ENCODE results near the gene GALNT2. TPM values are rescaled to one million over a fixed set of nuclear protein-coding genes. Genes with fewer than 3 reads are reported as not detected.

GALNT2 gene
- total RNA-seq (10 to 100 TPM; 22.2 to 29.7 (median 23.5) TPM), total RNA-seq (22.8 to 195 (median 35.6) reads per million in 29 experiments)
- 10.9 TPM for total RNA-seq (2013)

- CTCF ChIA-PET = no interaction called here
These were observed at the start of gene GALNT2 for GRCh38 chr1:230066466-230067404. Gene GALNT2, plus strand, starts transcription at chr1:230067238. Its CDS starts 43 bp downstream, at chr1:230067281.

GRCh38 chr1:230020451-230020850, 46.6 kb upstream of the GALNT2 start:
- no peak overlapping the region for H3K4me3 Mint-ChIP-seq
- no peak for ATAC-seq (replicated peaks in 1 of 4)
- no peaks in the 10 kb centered on the region for H3K4me1 Mint-ChIP-seq
- Histone ChIP-seq H3K27me3 (replicated peaks in 1 of 2; ENCODE audit: control insufficient read depth in 2 of 2, extremely low read depth in 1 of 2, insufficient read depth in 2 of 2, low read length in 1 of 2) (peaks cover 0 to 8% of the 10 kb centered on the region in 2 experiments), H3K36me3 (ENCODE audit: control insufficient read depth in 2 of 2, extremely low read depth in 1 of 2, insufficient read depth in 1 of 2, low read length in 1 of 2) (no peaks in the 10 kb centered on the region), H3K4me1 (ENCODE audit: control insufficient read depth in 1 of 2, extremely low read depth in 1 of 2, insufficient read depth in 2 of 2, low read length in 2 of 2) (no peaks in the 10 kb centered on the region), H3K4me3 (ENCODE audit: control insufficient read depth in 1 of 2, extremely low read depth in 1 of 2, low read length in 1 of 2) (no peak overlapping the region), H3K9me3 (no peaks in the 10 kb centered on the region), H3K27ac (ENCODE audit: low read length) (no peak overlapping the region)
- H3K27me3 Mint-ChIP-seq = peaks cover 2 to 6% of the 10 kb centered on the region in 2 donors
- no peak for DNase-seq
- ChIA-PET CTCF (interaction anchor here (0.6 kb wide), 2 partner anchors 43 to 358 kb away, joined by 3 to 5 read pairs; no protein-coding TSS in a partner anchor), POLR2A (no interaction called here)
- H3K27ac Mint-ChIP-seq = no peak overlapping the region
- H3K9me3 Mint-ChIP-seq = peaks cover 0 to 5% (median 0%) of the 10 kb centered on the region in 3 donors
- WGBS (ENCODE audit: insufficient coverage) = 60% methylated on average over 1 of the region's 3 CpGs
- no peaks in the 10 kb centered on the region for H3K36me3 Mint-ChIP-seq

More at GRCh38 chr1:230066466-230067404, at the start of gene GALNT2:
- H3K27ac Mint-ChIP-seq = peak within 1 kb of the TSS; percentile 84 to 85
- peak within 1 kb of the TSS; percentile 87 to 88 (median 87) for H3K4me3 Mint-ChIP-seq
- Histone ChIP-seq H3K36me3 (ENCODE audit: control insufficient read depth in 2 of 2, extremely low read depth in 1 of 2, insufficient read depth in 1 of 2, low read length in 1 of 2) (no peaks in the 10 kb centered on the region), H3K4me3 (ENCODE audit: control insufficient read depth in 1 of 2, extremely low read depth in 1 of 2, low read length in 1 of 2) (peak within 1 kb of the TSS; percentile 76 to 84), H3K4me1 (ENCODE audit: control insufficient read depth in 1 of 2, extremely low read depth in 1 of 2, insufficient read depth in 2 of 2, low read length in 2 of 2) (peaks cover 13 to 16% of the 10 kb centered on the region in 2 experiments), H3K27me3 (replicated peaks in 1 of 2; ENCODE audit: control insufficient read depth in 2 of 2, extremely low read depth in 1 of 2, insufficient read depth in 2 of 2, low read length in 1 of 2) (no peaks in the 10 kb centered on the region), H3K27ac (ENCODE audit: low read length) (peak within 1 kb of the TSS; percentile 62), H3K9me3 (no peaks in the 10 kb centered on the region)
- POLR2A ChIA-PET = no interaction called here
- H3K9me3 Mint-ChIP-seq = no peaks in the 10 kb centered on the region
- peaks cover 37 to 40% (median 38%) of the 10 kb centered on the region in 3 donors for H3K4me1 Mint-ChIP-seq
- DNase-seq (peak; percentile 79 to 95 (median 86)), ATAC-seq (replicated peaks in 1 of 4) (peak; percentile 89 to 95 (median 91))
- no peaks in the 10 kb centered on the region for H3K36me3 Mint-ChIP-seq
- no peaks in the 10 kb centered on the region for H3K27me3 Mint-ChIP-seq
- WGBS (ENCODE audit: insufficient coverage) = under 1% methylated on average over 100 of the region's 104 CpGs

- Mint-ChIP-seq H3K4me3 (no peak overlapping the region), H3K27ac (no peak overlapping the region), H3K9me3 (peaks cover 0 to 10% (median 7%) of the 10 kb centered on the region in 3 donors), H3K36me3 (no peaks in the 10 kb centered on the region), H3K27me3 (peaks cover 2 to 6% of the 10 kb centered on the region in 2 donors), H3K4me1 (no peaks in the 10 kb centered on the region)
- no peak overlapping the region for H3K4me3 ChIP-seq (ENCODE audit: control insufficient read depth in 1 of 2, extremely low read depth in 1 of 2, low read length in 1 of 2)
- 66% methylated on average over 5 of the region's 6 CpGs for WGBS (ENCODE audit: insufficient coverage)
- ChIA-PET POLR2A (no interaction called here), CTCF (no interaction called here)
- H3K27me3 ChIP-seq (replicated peaks in 1 of 2; ENCODE audit: control insufficient read depth in 2 of 2, extremely low read depth in 1 of 2, insufficient read depth in 2 of 2, low read length in 1 of 2) = peaks cover 0 to 5% of the 10 kb centered on the region in 2 experiments
- H3K9me3 ChIP-seq = no peaks in the 10 kb centered on the region
- no peak overlapping the region for H3K27ac ChIP-seq (ENCODE audit: low read length)
- H3K4me1 ChIP-seq (ENCODE audit: control insufficient read depth in 1 of 2, extremely low read depth in 1 of 2, insufficient read depth in 2 of 2, low read length in 2 of 2) = no peaks in the 10 kb centered on the region
- ATAC-seq (replicated peaks in 1 of 4) = no peak
- H3K36me3 ChIP-seq (ENCODE audit: control insufficient read depth in 2 of 2, extremely low read depth in 1 of 2, insufficient read depth in 1 of 2, low read length in 1 of 2) = no peaks in the 10 kb centered on the region
- DNase-seq = no peak
These were observed 44.2 kb upstream of the GALNT2 start for GRCh38 chr1:230022666-230023380.

GRCh38 chr1:230025686-230026085, 41.4 kb upstream of the GALNT2 start:
- no peak overlapping the region for H3K4me3 ChIP-seq (ENCODE audit: control insufficient read depth in 1 of 2, extremely low read depth in 1 of 2, low read length in 1 of 2)
- H3K4me1 ChIP-seq (ENCODE audit: control insufficient read depth in 1 of 2, extremely low read depth in 1 of 2, insufficient read depth in 2 of 2, low read length in 2 of 2) = peaks cover 2 to 6% of the 10 kb centered on the region in 2 experiments
- DNase-seq (no peak), ATAC-seq (replicated peaks in 1 of 4) (no peak)
- Mint-ChIP-seq H3K4me3 (no peak overlapping the region), H3K27me3 (peaks cover 0 to 6% of the 10 kb centered on the region in 2 donors), H3K9me3 (peaks cover 0 to 10% (median 7%) of the 10 kb centered on the region in 3 donors), H3K4me1 (peaks cover 5 to 13% (median 6%) of the 10 kb centered on the region in 3 donors), H3K27ac (no peak overlapping the region), H3K36me3 (no peaks in the 10 kb centered on the region)
- no peaks in the 10 kb centered on the region for H3K36me3 ChIP-seq (ENCODE audit: control insufficient read depth in 2 of 2, extremely low read depth in 1 of 2, insufficient read depth in 1 of 2, low read length in 1 of 2)
- no CpG with 5 or more reads among the region's 3 CpGs for WGBS (ENCODE audit: insufficient coverage)
- POLR2A ChIA-PET = no interaction called here
- no peaks in the 10 kb centered on the region for H3K27me3 ChIP-seq (replicated peaks in 1 of 2; ENCODE audit: control insufficient read depth in 2 of 2, extremely low read depth in 1 of 2, insufficient read depth in 2 of 2, low read length in 1 of 2)
- CTCF ChIA-PET = no interaction called here
- no peak overlapping the region for H3K27ac ChIP-seq (ENCODE audit: low read length)
- H3K9me3 ChIP-seq = no peaks in the 10 kb centered on the region

- H3K27ac ChIP-seq (ENCODE audit: low read length) = no peak overlapping the region
- no CpG with 5 or more reads among the region's 1 CpG for WGBS (ENCODE audit: insufficient coverage)
- peaks cover 0 to 6% of the 10 kb centered on the region in 2 donors for H3K27me3 Mint-ChIP-seq
- H3K4me3 Mint-ChIP-seq = no peak overlapping the region
- ChIA-PET CTCF (no interaction called here), POLR2A (no interaction called here)
- H3K36me3 ChIP-seq (ENCODE audit: control insufficient read depth in 2 of 2, extremely low read depth in 1 of 2, insufficient read depth in 1 of 2, low read length in 1 of 2) = no peaks in the 10 kb centered on the region
- no peaks in the 10 kb centered on the region for H3K27me3 ChIP-seq (replicated peaks in 1 of 2; ENCODE audit: control insufficient read depth in 2 of 2, extremely low read depth in 1 of 2, insufficient read depth in 2 of 2, low read length in 1 of 2)
- no peaks in the 10 kb centered on the region for H3K9me3 ChIP-seq
- H3K4me1 ChIP-seq (ENCODE audit: control insufficient read depth in 1 of 2, extremely low read depth in 1 of 2, insufficient read depth in 2 of 2, low read length in 2 of 2) = peaks cover 2 to 6% of the 10 kb centered on the region in 2 experiments
- H3K9me3 Mint-ChIP-seq = peaks cover 0 to 10% (median 7%) of the 10 kb centered on the region in 3 donors
- ATAC-seq (replicated peaks in 1 of 4) (no peak), DNase-seq (no peak)
- H3K27ac Mint-ChIP-seq = no peak overlapping the region
- H3K4me1 Mint-ChIP-seq = peaks cover 5 to 13% (median 6%) of the 10 kb centered on the region in 3 donors
- no peaks in the 10 kb centered on the region for H3K36me3 Mint-ChIP-seq
- no peak overlapping the region for H3K4me3 ChIP-seq (ENCODE audit: control insufficient read depth in 1 of 2, extremely low read depth in 1 of 2, low read length in 1 of 2)
These were observed 40.9 kb upstream of the GALNT2 start for GRCh38 chr1:230026139-230026538.

GRCh38 chr1:230026572-230026971, 40.5 kb upstream of the GALNT2 start:
- H3K27ac ChIP-seq (ENCODE audit: low read length) = no peak overlapping the region
- CTCF ChIA-PET = no interaction called here

More at GRCh38 chr1:230026572-230026971, 40.5 kb upstream of the GALNT2 start:
- H3K27me3 Mint-ChIP-seq = peaks cover 0 to 6% of the 10 kb centered on the region in 2 donors
- H3K4me1 ChIP-seq (ENCODE audit: control insufficient read depth in 1 of 2, extremely low read depth in 1 of 2, insufficient read depth in 2 of 2, low read length in 2 of 2) = peaks cover 2 to 6% of the 10 kb centered on the region in 2 experiments
- DNase-seq = no peak
- peaks cover 5 to 13% (median 6%) of the 10 kb centered on the region in 3 donors for H3K4me1 Mint-ChIP-seq
- WGBS (ENCODE audit: insufficient coverage) = 95% methylated on average over 4 of the region's 5 CpGs
- peaks cover 0 to 10% (median 7%) of the 10 kb centered on the region in 3 donors for H3K9me3 Mint-ChIP-seq
- no peaks in the 10 kb centered on the region for H3K36me3 Mint-ChIP-seq
- H3K27me3 ChIP-seq (replicated peaks in 1 of 2; ENCODE audit: control insufficient read depth in 2 of 2, extremely low read depth in 1 of 2, insufficient read depth in 2 of 2, low read length in 1 of 2) = no peaks in the 10 kb centered on the region
- no peaks in the 10 kb centered on the region for H3K36me3 ChIP-seq (ENCODE audit: control insufficient read depth in 2 of 2, extremely low read depth in 1 of 2, insufficient read depth in 1 of 2, low read length in 1 of 2)
- H3K27ac Mint-ChIP-seq = no peak overlapping the region
- ATAC-seq (replicated peaks in 1 of 4) = no peak
- POLR2A ChIA-PET = no interaction called here
- H3K4me3 Mint-ChIP-seq = no peak overlapping the region
- no peaks in the 10 kb centered on the region for H3K9me3 ChIP-seq
- no peak overlapping the region for H3K4me3 ChIP-seq (ENCODE audit: control insufficient read depth in 1 of 2, extremely low read depth in 1 of 2, low read length in 1 of 2)

Measured in T-cell (primary cell).